ENCODE data around the gene IFRD2. TPM values are rescaled to one million over a fixed set of nuclear protein-coding genes. Genes with fewer than 3 reads are reported as not detected.

Gene IFRD2
- total and polyA plus RNA-seq, 2 of the 13 experiments (the other 11 are each of a cell fraction or from before 2014, with no cell fraction given): 32.8 to 96.1 TPM

DNA sequence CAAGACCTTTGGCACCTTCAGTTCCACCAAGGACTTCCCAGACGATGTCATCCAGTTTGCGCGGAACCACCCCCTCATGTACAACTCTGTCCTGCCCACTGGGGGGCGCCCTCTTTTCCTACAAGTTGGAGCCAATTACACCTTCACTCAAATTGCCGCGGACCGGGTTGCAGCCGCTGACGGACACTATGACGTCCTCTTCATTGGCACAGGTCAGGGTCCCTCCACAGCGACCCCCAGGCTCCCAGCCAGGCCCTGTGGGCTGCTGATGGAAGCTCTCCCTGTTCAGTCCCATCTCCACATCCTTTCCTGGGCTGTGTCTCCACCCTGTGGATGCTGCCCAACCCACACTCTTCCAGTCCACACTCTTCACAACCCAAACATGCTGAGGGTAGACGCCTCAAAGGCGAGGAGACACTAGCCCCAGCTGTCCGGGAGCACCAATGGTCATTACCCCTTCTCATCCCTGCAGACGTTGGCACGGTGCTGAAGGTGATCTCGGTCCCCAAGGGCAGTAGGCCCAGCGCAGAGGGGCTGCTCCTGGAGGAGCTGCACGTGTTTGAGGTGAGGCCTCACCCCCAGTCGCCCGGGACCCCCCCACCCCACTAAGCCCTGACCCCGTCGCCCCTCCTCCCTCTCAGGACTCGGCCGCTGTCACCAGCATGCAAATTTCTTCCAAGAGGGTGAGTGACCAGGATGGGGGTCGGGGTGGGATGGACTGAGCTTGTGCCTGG lies 17.7 kb downstream of the IFRD2 start (continued):
- TF ChIP-seq CTCF (CRISPR knock-in tag; IDR thresholded peaks at IDR 0.05): peak; percentile 66
- TF ChIP-seq RBM22 (optimal IDR thresholded peaks at IDR 0.05; ENCODE audit: low read length): peak; percentile 74
- TF ChIP-seq, protein P1, sequence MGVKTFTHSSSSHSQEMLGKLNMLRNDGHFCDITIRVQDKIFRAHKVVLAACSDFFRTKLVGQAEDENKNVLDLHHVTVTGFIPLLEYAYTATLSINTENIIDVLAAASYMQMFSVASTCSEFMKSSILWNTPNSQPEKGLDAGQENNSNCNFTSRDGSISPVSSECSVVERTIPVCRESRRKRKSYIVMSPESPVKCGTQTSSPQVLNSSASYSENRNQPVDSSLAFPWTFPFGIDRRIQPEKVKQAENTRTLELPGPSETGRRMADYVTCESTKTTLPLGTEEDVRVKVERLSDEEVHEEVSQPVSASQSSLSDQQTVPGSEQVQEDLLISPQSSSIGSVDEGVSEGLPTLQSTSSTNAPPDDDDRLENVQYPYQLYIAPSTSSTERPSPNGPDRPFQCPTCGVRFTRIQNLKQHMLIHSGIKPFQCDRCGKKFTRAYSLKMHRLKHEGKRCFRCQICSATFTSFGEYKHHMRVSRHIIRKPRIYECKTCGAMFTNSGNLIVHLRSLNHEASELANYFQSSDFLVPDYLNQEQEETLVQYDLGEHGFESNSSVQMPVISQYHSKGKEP (CRISPR knock-in tag; IDR thresholded peaks at IDR 0.05): no peak
- TF ChIP-seq ZFP91 (CRISPR knock-in tag; IDR thresholded peaks at IDR 0.05; ENCODE audit: borderline replicate concordance): no peak
- TF ChIP-seq, protein P2, sequence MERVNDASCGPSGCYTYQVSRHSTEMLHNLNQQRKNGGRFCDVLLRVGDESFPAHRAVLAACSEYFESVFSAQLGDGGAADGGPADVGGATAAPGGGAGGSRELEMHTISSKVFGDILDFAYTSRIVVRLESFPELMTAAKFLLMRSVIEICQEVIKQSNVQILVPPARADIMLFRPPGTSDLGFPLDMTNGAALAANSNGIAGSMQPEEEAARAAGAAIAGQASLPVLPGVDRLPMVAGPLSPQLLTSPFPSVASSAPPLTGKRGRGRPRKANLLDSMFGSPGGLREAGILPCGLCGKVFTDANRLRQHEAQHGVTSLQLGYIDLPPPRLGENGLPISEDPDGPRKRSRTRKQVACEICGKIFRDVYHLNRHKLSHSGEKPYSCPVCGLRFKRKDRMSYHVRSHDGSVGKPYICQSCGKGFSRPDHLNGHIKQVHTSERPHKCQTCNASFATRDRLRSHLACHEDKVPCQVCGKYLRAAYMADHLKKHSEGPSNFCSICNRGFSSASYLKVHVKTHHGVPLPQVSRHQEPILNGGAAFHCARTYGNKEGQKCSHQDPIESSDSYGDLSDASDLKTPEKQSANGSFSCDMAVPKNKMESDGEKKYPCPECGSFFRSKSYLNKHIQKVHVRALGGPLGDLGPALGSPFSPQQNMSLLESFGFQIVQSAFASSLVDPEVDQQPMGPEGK (CRISPR knock-in tag; IDR thresholded peaks at IDR 0.05): peak; percentile 44; the same call in 1 of the 2 replicates
- TF ChIP-seq CENPBD1 (CRISPR knock-in tag; IDR thresholded peaks at IDR 0.05; ENCODE audit: borderline replicate concordance, low read depth): no peak
- TF ChIP-seq TBX3 (IDR thresholded peaks at IDR 0.05; ENCODE audit: borderline replicate concordance): peak; percentile 28; the same call in 1 of the 2 replicates
- peak; percentile 51 for TF ChIP-seq STAG1 (CRISPR knock-in tag; IDR thresholded peaks at IDR 0.05)
- TF ChIP-seq ZNF446 (CRISPR knock-in tag; IDR thresholded peaks at IDR 0.05): no peak
- peak; percentile 50 for TF ChIP-seq RAD21 (CRISPR knock-in tag; IDR thresholded peaks at IDR 0.05)
- TF ChIP-seq GLMP (CRISPR knock-in tag; IDR thresholded peaks at IDR 0.05; ENCODE audit: borderline replicate concordance): no peak
- 0 out of 2 replicates have a peak, but pooled peaks have one; percentile 44 for TF ChIP-seq ZNF776 (CRISPR knock-in tag; IDR thresholded peaks at IDR 0.05)
- peak; percentile 51; the same call in 1 of the 2 replicates for TF ChIP-seq MTA1 (CRISPR knock-in tag; IDR thresholded peaks at IDR 0.05; ENCODE audit: borderline replicate concordance)
- peak; percentile 96 for TF ChIP-seq ZBTB38 (CRISPR knock-in tag; IDR thresholded peaks at IDR 0.05)
- no peak for TF ChIP-seq ZMYM4 (CRISPR knock-in tag; IDR thresholded peaks at IDR 0.05)
- no peak for TF ChIP-seq NFYC (CRISPR knock-in tag; IDR thresholded peaks at IDR 0.05)

All from HepG2 (cell line).